ENCODE measurements around the gene C9orf40.

GRCh38 chr9:75001719-75002421, 49.2 kb upstream of the C9orf40 start:
- TF ChIP-seq CTCF (conservative IDR thresholded peaks at IDR 0.05) (peak; percentile 87), EZH2 (IDR thresholded peaks at IDR 0.05; ENCODE audit: low read depth) (no peak)

Data from PC-9 (cell line).